HG03196 (cell line): Measurements from ENCODE around the gene RNF187.

ENCODE experiments used
- ATAC-seq: cut with Tn5 transposase; IDR thresholded peaks from one replicate; pipeline ENCODE4 v1.9.1; 2021; ENCODE audit not compliant: unreplicated experiment

RNF187 gene

DNA sequence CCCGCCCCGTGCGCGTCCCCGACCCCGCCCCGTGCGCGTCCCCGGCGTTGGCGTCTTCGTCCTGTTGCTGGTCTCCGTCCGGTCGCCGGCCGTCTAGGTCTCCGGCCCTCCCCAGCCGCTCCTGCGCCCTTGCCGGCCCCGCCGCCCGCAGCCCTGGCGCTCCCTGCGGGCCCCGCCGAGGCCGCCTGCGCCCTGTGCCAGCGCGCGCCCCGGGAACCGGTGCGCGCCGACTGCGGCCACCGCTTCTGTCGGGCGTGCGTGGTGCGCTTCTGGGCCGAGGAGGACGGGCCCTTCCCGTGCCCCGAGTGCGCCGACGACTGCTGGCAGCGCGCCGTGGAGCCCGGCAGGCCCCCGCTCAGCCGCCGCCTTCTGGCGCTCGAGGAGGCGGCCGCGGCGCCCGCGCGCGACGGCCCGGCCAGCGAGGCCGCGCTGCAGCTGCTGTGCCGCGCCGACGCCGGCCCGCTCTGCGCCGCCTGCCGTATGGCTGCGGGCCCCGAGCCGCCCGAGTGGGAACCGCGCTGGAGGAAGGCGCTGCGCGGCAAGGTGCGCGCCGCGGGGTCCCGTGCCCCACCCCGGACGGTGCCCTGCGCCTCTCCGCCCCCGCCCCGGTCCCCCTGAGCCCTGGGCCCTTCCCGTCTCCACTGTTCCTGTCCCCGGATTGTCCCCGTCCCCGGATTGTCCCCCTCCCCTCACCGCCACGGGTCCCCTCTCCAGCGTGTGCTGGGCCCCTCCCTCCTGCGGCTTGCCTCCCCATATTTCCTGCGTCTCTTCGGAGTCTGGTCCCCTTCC, at the start of gene RNF187:
RNF187 (plus strand) TSS at position 47 of the 789 bp plus-strand sequence.
- peak; percentile 55 for ATAC-seq

DNA sequence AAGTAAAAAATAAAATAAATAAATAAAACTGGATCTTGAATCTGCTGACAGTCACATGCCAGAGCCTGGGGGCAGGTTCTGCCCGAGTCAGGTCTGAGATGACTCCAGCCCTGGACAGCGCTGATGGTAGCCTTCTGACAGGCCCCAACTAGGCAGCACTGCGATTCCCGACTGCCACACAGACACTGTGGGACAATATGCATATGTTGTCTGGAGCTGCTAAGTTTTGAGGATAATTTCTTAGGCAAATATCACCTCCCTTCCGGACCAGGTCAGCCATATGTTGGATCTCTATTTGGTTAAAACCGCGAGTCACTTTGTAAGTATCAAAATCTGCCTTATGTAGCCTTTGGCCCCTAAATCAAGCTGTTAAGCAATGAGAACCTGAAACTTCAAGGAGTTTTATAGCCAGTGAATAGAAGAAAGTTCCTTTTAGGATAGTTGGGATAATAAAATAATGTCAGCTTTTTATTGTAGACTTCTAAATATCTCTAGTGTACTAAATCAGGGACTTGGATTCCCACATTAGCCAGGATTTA, 49.7 kb upstream of the RNF187 start:
- no peak for ATAC-seq

DNA sequence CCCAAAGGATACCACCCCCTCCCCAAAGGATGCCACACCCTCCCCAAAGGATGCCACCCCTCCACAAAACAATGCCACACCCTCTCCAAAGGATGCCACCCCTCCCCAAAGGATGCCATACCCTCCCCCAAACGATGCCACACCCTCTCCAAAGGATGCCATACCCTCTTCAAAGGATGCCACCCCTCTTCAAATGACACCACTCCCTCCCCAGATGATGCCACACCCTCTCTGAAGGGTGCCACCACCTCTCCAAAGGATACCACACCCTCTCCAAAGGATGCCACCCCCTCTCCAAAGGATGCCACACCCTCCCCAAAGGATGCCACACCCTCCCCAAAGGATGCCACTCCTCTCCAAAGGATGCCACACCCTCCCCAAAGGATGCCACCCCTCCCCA, 48.9 kb upstream of the RNF187 start:
- no peak for ATAC-seq

DNA sequence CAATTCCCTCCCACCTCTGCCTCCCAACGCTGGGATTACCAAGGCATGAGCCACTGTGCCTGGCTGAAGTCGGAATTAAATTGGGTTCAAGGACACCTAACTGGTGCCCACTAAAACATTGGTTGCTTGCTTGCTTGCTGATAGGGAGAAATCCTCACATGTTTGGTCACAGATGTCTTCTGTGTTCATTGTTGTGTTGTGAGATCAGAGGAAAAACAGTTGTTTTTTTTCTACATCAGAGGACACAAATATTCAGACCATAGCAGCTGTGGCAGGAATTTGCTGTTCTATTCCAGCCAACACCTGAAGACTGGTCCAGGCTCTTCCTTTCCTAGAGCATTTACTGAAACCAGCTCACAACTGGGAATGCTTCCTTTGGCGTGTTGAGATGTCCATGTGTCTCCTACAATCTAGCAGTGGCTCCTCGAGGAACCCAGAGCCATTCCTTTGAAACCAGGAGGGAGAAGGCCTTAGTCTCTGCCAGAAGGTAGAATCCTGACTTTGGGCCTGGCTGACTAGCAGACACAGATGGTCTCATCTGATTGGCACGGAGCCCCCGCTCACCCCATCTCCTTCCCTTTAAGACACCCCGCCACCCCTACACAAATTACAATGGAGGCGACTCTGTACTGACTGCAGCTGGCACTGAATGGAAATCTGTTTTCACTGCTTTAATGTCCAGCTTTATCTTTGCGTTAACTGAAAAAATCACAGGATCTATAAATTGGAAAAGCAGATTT, 46.3 kb upstream of the RNF187 start:
- ATAC-seq, result no peak

DNA sequence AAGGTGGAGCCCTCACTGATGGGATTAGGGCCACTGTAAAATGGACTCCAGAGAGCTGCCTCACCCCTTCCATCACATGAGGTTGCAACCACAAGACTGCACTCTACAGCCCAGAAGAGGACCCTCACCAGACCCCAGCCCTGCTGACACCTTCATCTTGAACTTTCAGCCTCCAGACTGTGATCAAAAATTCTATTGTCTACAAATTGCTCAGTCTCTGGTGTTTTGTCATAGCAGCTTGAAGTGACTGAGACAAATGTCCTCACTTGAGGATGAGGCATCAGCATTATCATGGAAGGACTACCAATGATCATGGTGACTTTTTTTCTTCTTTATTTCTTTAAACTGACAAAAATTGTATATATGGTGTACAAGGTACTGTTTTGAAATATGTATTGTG, 43.8 kb upstream of the RNF187 start:
- no peak for ATAC-seq

DNA sequence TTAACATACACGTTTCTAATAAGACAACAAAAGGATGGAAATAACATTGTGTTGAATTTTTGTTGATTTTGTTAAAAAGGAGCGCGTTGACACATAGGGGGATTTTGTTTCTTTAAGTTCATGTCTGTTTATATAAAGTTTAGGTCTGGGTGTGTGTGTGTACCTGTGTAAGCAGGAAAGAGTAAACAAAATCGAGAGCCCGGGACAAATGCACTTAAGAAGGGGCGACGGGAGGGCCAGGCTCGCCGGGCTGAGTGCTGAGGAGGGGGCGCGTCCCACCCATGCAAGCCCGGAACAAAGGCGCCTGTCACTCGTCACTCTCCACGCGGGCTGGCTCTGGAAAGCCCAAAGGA, 41.7 kb upstream of the RNF187 start:
- ATAC-seq, result no peak

DNA sequence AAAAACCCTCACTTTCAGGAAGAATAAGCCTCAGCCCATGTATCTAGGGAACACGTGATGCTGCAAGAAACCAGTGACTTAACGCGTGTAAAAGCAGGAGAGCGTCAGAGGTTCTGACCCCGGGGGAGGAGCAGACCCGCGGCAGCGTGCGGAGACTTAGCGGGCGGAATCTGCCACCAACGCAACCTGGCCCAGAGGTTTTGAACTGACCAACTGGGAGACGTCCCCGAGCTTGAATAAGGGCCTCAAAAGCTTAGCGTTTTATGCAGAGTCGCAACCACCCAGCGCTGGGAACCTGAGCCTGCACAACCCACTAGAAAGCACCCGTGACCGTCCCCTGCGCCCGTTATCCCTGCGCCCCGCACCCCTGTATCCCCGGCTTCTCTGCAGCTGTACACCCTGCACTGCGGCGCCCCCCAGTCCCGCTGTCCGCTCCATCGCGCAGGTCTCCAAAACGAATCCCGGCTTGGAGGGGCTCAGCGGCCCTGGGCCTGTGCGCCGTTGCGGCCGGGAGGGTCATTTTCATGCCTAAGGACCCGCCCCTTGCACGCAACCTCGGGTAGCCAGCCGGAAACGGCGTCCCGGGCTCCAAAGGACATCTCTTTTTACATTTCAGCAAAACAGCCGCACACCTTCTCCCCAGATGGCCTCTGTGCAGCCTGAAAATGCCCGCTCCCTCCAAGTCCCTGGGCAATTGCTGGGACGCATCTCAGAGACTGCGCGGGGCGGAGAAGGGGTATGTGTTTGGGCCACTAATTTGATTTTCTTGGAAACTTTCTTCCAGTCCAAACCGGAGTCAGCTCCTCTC, 41.1 kb upstream of the RNF187 start:
- no peak for ATAC-seq

DNA sequence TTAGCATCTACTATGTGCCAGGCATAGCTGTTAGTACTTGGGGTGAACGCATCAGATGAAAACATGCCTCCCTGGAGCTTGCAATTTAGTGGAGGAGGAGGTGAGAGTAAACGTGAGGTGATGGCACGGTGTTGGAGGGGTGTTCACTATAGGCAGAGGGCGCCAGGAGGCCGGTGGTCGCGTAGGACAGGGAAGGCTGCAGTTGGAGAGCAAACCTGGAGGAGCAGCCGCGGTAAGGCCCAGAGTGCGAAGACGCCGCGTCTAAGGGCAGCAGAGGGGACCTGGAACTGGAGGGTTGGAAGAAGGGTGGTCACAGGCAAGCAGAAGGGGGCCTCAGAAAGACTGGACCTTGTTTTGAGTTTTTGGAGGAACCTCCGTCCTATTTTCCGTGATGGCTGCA, 40.3 kb upstream of the RNF187 start:
- no peak for ATAC-seq

DNA sequence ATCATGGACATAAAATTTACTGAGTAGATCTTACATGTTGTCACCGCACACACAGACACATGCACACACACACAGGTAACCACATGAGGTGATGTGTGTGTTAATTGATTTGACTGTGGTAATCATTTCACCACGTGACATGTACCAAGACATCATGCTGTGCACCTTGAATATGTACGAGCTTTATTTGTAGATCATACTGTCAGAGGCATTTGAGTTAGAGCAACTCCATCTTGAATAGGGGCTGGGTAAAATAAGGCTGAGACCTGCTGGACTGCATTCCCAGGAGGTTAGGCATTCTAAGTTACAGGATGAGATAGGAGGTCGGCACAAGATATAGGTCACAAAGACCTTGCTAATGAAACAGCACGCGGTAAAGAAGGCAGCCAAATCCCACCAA, 38.8 kb upstream of the RNF187 start:
- no peak for ATAC-seq

DNA sequence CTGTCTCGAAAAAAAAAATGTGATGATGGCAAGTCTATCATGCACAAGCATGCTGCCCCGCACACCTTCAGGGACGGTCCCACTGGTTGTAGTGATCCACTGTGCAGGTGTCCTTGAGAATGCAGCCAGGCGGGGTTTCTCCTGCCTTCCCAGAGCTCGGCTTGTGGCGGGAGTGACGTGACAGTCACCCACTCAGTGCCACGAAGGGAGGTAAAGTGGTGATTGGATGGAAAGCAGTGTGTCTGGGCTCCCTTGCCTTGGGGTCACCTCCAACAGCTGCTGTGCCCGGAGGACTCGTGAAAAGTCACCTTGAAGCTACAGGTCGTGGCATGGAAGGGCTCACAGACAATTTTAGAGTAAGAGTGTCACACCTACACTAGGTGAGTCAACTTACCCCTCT, 37.0 kb upstream of the RNF187 start:
- no peak for ATAC-seq

DNA sequence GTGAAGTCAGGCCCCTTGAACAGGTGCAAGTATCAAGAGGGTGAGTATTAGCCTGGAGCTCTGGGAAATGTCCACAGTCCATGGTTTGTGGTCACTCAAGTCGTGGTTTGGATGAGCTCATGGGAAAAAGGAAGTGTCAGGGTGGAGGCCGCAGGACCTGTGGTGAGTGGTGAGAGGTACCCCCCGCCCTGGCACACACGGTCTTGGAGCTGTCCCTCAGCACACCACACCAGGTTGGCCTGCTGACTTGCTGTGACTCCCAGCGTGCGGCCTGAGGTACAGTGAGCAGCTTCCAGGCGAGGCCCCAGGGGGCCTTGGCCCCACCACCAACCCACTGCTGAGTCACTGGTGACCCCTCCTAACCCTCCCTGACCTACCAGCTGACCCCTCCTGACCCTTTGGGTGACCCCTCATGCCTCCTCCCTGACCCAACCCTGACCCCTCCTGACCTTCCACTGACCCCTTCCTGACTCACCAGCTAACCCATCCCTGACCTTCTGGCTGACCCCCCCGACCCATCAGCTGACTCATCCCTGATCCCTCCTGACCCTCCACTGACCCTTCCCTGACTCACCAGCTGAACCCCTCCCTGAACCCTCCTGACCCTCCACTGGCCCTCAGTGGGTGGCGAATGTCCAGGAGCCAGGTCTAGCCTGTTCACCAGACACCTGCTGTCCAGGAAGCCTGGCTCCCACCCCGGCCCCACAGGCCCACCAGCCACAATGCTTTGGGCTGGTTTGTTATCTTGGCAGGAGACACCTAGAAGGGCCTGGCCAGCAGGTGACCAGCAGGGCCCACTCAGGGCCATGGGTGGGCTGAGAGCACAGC, 34.8 kb upstream of the RNF187 start:
- ATAC-seq, result no peak

DNA sequence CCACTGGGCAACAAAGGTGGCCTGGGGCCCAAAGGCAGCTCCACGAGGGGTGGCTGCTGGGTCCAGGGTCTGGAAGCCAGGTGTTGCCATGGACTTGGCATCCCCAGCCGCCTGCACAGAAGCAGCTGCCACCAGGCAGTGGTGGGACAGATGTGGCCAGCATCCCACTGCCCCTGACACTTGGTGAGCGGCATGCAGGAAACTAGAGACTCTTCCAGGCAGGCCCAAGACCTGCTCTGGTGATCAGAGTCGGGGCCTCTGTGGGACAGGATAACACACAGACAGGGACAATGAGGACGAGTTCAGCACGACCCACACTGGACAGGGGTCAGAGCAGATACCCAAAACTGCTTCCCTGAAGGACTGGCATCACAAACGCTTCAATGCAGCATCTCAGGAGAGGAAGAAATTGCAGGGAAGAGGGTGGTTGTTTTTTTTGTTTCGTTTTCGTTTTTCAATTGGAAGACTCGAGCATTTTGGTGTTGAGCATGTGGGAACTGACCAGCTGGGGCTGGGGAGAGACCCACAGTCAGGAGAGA, 34.1 kb upstream of the RNF187 start:
- ATAC-seq, result no peak

DNA sequence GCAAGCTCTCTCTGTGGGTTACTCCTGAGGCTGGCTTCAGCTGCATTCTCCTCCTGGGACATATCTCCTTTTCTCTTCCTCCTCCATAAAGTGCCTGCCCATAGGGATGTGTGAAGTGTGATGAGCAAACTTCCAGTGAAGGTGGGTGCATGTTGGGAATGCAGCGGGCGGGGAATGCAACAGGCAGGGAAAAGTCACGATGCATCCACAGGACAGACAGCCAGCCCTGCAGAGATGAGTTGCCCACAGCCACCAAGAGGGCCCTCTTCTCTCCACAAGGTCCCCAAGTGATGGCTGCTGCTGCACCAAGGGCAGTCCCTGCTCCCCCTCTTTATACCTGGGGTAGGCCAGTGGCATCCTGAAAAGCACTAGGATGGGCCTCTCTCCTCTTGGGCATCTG, 33.6 kb upstream of the RNF187 start:
- ATAC-seq, result no peak

DNA sequence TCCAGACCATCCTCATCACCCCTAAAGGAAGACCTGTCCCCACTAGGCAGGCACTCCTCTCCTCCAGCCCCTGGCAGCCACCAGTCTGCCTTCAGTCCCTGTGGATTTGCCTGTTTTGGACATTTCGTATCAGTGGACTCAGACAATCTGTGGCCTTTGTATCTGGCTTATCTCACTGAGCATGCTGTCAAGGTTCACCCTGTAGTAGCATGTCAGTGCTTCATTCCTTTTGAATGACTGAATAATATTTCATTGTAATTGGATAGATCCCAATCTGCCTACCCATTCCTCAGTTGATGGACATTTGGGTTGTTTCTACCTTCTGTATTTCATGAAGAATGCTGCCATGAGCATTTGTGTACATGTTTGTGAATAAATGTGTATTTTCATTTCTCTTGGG, 32.9 kb upstream of the RNF187 start:
- no peak for ATAC-seq

DNA sequence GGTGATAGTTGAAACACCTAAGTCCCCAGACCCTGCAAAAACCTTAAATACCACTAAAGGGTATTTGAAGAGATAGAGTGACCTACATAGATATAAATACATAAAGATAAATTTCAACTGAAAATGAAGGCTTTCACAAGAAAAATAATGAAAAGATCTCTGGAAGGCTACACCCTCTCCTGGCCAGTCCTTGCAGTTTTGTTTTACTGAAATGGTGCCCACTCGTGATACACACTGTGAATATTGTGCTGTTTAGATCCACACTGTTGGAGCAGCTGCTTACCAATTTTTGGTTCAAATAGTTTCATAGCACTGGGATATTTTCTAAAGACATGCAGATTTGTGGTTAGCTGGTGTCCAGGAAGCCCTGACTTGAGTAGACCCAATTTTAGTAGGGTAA, 31.5 kb upstream of the RNF187 start:
- no peak for ATAC-seq

DNA sequence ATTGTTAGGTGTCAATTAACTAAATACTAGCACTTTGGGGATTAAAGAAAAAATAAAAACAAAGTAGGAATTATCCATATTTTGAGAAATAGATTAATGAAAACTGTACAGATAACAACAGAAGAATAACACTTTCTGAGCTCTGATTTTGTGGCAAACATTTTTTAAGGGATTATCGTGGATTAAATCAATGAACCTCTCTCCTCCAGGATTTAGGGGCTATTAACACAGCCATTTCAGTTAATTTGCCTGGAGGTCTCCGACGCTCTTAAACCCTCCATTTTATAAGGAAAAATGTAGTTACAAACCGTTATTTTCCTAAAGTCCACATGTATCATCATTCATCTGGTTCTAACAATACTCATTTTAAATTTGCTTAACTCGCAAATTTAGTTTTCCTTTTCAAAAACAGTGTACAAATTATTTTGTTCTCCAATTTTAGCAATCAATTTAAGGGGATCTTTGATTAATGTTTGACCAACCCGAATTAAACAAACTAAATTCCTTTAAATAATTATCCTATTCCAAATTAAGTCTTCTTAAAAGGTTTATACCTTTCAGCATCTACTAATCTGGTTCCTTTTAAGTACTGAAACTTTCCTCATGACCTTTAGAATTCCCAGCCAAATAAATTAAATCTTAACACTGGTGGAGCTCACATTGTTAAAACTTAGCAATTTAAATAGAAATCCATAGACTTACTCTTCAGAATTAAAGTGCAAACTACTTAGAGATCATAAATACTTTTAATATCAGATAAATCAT, 30.7 kb upstream of the RNF187 start:
- no peak for ATAC-seq

DNA sequence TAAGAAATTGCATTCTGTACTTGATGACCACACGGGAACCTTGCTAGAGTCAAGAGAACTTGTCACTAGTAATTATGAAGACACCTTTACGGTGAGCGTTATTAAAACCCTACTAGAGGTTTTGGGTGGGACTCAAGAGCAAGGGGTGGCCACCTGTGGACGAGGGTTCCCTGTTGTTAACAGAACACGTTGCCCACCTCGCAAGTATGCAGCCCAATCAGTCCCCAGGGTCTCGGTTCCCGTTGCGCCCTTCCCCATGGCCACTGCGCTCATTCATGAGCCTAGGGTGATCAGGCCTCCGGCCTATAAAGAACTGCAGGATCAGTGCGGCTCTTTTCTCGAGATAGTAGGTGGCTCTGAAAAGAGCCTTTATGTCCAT, 30.2 kb upstream of the RNF187 start:
- ATAC-seq, result peak; percentile 2

DNA sequence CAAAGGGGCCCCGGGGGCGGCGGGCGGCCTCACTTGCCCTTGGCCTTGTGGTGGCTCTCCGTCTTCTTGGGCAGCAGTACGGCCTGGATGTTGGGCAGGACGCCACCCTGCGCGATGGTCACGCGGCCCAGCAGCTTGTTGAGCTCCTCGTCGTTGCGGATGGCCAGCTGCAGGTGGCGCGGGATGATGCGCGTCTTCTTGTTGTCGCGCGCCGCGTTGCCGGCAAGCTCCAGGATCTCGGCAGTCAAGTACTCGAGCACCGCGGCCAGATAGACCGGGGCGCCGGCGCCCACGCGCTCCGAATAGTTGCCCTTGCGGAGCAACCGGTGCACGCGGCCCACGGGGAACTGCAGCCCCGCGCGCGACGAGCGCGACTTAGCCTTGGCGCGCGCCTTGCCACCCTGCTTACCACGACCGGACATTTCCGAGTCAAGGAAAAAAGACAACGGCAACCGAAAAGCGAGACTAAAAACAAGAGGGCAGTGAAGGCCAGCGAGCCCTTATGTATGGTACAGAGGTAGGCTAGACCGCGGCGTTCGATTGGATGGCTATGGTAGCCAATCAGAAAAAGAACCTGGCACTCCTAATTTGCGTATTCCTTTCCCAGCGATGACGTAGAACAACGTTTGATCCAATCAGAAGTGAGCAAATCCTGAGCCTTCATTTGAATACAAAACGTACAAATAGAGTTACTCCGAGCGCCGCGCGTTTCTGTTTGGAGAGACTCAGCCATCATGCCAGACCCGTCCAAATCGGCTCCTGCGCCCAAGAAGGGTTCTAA, 29.6 kb upstream of the RNF187 start:
- peak; percentile 90 for ATAC-seq
